22Rv1 (cell line): Measurements from ENCODE around the gene ZNF609.

Experiments used
- CTCF ChIP-seq: fragments of 450-650 bp; IDR thresholded peaks from 2 replicates; pipeline ENCODE4 v1.5.1; 2017; ENCODE audit warnings: mild to moderate bottlenecking
- ZFX ChIP-seq: fragments of 450-650 bp; IDR thresholded peaks from 2 replicates; pipeline ENCODE4 v1.6.1; 2017; ENCODE audit warnings: antibody characterized with exemption, borderline replicate concordance

GRCh38 chr15:64634027-64634426 is 173.6 kb downstream of the ZNF609 start:
- TF ChIP-seq CTCF = no peak
- no peak for TF ChIP-seq ZFX
